A172 (cell line): ENCODE results near the gene TDRD3. TPM values are rescaled to one million over a fixed set of nuclear protein-coding genes. Genes with fewer than 3 reads are reported as not detected.
"Not testable (repeated sequence)": the region's sequence is repeated elsewhere in the genome, so short reads cannot be mapped to it uniquely, and the experiment has no call there.

Experiments
- DNase-seq: peaks from one replicate; pipeline ENCODE4 v3.0.0-alpha.2; 2015; ENCODE audit warnings: low spot score
- total RNA-seq: library from RNA; depleted of rRNA; stranded (reverse); fragments of >200 nt; shearing (Covaris generic); gene quantifications from 2 replicates; pipeline ENCODE4 v1.2.3, GENCODE V29; 2014; rRNA removed

The TDRD3 gene
- total RNA-seq, result 10.7 and 15.5 TPM in 2 replicates

DNA sequence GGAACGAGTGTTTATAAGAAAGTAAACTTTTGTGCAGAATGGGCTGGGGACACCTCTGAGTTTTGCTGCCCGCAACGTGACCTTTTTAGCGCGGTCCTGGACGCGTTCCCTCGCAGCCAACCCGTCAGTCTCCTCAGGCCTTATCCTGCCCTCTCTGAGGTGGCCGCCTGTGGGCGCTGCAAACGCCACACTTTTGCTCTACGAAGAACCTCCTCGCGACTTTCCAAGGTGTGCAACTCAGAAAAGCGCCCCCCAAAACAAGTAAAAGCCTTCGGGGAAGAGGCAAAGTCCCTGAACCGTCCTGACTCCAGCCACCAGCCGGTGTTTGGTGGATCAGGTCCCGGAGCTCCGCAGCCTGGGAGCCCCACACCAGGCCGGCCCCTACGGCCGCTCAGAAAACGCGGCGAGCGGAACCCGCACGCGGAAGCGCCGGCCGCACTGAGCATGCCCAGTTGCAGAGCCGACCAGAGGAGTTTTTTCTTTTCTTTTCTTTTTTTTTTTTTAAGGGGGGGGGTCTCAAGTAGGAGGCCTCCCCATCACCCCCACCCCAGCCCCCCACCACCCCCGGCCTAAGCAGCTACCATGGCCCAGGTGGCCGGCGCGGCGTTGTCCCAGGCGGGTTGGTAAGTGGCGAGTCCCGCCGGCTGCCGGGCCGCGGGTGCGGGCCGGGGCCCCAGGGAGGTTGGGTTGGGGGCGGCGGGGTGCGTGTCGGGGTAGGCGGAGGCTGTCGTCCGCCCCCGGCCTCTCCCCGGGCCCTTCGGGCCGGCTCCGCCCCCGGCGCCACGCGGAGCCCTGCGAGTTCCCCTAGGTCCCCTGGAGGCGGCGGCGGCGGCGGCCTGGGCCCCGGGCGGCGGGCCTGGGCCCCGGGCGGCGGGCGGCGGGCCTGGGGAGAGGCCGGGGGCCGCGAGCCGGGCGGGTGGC, at the start of gene TDRD3:
TDRD3 (plus strand) TSS at position 438 of the 921 bp plus-strand sequence; CDS start at position 583, 145 bp downstream.
- DNase-seq, result peak; percentile 64

DNA sequence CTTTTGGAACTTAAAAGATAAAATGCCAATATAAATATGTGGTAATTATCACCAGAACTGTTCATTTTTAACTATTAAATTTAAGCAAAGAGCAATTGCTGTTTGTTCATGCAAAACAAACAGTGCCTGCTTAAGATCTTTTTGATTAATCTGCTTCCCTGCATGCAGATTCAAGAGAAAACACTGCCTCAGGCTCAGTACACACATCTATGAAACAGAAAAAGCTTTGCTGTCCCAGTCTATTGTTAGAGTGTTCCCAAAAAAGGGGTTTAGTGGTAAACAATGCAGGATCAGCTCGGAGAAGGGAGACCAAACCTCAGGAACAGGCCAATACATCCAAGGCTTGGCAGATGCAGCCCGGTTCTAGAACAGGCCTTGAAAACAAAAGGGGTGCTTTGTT, 49.3 kb upstream of the TDRD3 start:
- no peak for DNase-seq

DNA sequence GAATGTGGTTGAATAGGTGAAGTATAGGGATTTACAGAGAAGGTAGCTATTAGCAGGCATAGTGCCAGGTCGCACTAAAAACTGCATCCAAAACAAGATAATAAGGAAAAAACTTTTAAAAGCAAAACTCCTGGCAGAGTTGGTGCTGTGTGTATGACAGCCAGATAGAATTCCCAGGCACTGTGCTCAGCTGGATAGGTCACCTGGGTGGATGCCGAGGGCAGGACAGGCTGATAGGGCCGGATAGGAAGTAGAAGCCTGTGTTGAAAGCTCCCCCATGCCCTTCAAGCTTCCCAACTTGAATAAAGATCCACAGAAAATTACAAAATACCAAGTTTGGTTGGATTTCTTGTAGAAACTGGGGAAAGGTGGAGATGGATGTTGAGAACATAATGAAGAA, 48.9 kb upstream of the TDRD3 start:
- DNase-seq, result no peak

DNA sequence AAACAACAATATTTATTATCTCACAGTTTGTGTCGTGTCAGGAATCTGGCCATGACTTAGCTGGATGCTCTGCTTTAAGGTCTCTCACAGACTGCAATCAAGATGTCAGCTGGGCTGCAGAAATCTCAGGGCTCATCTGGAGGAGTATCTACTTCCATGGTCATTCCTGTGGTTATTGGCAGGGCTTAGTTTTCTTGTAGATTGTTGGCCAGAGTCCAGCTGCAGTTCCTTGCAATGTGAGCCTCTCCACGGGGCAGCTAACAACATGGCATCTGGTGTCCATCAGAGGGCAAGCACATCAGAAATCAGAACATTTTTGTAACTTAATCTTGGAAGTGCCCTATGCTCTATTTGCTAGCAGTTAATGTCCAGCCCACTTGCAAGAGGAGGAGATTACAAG, 45.7 kb upstream of the TDRD3 start:
- peak; percentile 44 for DNase-seq

DNA sequence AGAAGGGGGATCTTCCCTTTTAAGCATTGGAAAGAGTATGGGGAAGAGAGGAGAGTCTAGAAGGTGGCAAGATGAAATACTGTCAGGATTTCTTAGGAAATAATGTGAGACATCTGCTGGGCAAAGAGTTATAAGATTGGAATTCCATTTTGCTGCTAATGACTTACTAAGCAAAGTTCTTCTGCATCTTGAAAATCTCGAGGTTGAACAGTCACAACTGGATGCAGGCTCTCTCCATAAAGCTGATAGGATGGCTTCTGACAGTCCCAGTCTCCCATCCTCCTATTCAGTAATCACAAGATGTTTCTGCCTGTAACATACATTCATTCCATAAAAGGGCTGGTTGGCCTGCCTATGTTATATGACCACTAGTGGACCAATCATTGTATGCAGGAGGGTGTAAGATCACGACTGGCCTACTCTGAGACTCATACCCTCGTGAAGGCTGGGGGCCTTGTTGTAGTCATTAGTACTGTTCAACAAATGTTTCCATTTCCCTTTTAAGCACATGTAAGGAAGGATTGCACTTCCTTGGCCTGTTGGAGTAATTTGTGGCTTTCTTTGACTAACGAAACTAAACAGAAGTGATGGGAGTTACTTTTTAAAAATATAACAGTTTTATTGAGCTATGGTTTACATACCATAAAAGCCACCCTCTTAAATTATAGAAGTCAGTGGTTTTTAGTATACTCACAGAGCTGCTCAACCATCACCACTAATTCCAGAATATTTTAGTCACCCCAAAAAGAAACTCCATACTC, 45.0 kb upstream of the TDRD3 start:
- DNase-seq, result no peak

DNA sequence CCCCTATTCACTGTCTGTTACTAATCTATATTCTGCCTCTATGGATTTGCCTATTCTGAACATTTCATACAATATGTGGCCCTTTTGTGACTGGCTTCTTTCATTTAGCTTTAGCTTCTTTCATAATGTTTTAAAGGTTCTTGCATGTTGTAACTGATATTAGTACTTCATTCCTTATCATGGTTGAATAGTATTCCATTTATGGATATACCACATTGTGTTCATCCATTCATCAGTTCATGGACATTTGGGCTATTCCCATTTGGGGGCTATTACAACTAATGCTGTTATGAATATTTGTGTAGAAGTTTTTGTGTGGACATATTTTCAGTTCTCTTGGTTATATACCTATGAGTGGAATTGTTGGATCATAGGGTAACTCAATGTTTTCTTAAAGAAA, 44.4 kb upstream of the TDRD3 start:
- no peak for DNase-seq

DNA sequence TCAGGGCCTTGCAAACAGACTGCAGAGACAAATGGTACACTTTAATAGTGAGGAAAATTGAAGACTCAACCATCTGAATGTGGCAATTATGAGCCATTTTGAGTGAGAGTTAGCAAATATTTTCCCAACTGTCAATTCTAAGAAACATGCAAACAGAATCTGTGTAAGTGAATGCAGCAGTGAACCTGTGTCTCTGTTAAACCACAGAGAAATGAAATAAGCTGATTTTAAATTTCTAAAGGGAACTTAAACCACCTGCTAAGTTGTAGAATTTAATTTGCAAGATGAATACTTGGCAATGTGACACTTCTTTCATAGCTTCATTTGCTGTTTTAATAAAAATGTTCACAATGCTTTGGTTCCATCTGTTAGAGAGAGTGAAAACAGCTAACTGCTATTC, 42.0 kb upstream of the TDRD3 start:
- no peak for DNase-seq

DNA sequence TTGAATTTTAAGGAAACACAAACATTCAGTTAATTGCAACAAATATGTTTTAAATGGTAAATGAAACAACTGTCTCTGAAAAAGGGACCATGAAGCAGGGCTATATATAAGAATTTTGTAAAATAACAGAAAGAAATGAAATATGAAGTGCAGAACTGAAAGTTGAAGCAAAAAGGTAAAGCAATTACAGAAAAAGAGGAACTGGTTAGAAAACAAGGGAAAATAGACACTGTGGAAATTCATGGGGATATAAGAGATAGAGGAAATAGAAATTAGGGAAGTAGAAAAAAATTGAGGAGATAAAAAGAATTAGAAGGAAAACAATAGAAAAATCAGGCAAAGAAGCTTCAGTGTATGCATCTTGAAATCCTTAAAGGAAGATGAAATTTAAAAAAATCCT, 40.0 kb upstream of the TDRD3 start:
- DNase-seq, result no peak

DNA sequence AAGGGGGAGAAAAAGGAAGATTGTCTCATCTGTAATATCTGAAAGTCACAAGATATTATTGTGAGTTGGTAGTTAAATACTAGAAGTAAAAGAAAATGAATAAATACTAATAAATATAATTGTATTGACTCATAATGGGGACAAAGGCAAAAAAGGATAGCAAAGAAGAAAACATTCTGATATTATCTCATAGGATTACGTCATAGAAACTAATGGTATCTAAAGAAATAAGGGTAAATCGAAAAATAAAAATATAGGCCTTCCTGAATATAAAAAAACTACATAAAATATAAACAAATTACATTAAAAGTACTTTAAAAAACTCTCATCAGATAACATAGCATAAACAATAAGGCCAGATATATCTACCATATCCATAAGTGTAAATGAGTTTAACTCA, 38.6 kb upstream of the TDRD3 start:
- no peak for DNase-seq

DNA sequence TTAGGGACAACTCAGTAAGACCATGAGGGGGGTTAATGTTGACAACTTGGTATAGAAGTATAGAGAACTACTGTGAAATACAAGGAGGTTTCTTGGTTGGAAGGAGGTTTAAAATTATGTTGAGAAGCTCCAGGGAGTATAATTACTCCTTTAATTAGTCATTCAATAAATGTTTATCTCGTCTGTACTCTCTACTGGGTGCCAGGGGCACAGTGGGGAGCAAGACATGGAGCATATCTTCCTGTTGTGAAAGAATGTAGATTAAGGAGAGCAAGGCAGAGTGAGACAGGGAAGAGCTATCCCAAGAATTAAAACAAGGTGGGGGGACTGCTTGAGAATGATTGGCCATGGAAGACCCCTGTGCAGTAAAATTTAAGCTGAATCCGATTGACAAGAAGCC, 33.7 kb upstream of the TDRD3 start:
- DNase-seq, result no peak

DNA sequence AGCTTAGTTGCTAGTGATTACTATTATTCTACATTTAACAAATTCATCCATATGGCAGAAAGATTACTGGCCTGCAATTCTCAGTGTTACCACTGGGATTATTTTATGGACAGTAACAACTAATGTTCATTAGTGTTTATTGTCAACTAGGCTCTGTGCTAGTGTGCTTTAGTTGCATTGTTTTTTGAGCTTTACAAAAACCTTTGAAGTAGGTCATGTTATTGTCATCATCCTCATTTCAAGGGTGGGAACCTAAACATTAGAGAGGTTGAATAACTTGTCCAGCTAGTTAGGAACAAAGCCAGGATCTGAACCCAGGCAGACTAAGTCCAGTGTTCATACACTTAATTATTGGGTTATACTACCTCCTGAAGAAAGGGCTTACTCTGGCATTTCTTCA, 27.8 kb upstream of the TDRD3 start:
- DNase-seq, result no peak

DNA sequence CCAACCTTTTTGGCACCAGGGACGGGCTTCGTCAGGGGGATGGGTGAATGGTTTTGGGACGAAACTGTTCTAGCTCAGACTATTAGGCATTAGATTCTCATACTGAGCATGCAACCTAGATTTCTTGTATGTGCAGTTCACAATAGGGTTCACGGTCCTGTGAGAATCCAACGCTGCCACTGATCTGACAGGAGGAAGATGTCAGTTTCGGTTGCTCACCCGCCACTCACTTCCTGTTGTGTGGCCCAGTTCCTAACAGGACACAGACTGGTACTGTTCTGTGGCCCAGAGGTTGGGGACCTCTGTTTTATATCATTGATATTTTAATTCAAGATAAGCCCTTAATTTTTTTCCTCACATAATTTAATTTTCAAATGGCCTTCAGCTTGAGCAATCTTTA, 26.7 kb upstream of the TDRD3 start:
- DNase-seq, result no peak

DNA sequence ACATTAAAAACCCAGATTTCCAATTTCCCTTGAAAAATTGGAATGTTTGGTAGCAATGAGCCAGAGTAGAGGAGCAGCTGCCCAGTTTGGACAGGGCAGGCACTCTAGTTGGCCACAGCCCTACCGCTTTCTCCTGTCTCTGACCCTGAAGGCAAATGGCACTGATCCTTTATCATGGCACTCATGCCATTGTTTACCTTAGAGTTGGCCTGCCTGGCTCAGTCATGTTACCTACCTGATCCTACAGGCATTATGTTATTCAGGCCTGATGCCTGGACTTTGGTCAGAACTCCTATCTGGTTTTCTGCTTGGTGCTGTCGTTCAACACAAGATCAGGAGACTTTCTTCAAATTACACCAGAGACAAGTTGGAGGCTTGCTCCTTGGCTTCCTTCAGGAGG, 24.9 kb upstream of the TDRD3 start:
- no peak for DNase-seq

DNA sequence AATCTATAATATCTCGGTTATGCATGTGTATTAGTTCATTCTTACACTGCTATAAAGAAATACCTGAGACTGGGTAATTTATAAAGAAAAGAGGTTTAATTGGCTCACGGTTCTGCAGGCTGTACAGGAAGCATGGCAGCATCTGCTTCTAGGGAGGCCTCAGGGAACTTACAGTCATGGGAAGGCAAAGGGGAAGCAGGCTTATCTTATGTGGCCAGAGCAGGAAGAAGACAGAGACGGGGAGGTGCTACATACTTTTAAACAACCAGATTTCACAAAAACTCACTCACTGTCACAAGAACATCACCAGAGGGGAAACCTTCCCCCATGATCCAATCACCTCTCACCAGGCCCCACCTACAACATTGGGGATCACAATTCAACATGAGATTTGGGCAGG, 17.7 kb upstream of the TDRD3 start:
- DNase-seq, result not testable (repeated sequence)

DNA sequence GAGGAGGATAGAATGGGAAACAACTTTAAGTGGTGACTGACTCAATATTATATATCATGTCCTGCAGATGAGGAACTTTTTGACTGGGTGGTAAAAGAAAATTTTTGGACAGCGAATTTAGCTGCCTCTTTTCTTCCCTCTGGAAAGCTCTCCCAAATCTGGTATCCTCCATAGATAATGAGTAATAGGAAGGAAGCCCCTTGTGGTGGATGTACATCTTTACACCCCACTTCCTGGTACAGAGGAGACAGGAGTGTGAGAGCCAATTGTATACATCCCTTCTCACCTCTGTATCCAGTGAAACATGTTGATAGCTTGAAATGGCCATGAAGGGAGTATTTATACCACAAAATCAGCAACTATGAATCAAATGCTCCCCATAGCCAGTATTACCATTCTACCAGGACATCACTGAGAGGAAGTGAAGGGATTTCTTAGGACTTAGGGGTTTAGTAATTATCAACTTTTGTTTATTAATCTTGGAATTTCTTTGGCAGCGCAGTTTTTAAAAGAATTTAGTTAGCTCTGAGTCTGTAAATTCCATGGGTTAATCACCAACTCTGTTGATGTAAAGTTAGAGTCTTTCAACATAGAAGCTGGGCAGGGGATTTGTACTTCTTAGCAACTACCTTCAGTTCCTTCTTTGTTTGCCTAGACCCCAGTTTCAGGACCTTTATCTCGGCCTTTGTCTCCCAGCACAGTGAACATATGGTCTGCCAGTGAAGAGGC, 17.0 kb upstream of the TDRD3 start:
- no peak for DNase-seq

DNA sequence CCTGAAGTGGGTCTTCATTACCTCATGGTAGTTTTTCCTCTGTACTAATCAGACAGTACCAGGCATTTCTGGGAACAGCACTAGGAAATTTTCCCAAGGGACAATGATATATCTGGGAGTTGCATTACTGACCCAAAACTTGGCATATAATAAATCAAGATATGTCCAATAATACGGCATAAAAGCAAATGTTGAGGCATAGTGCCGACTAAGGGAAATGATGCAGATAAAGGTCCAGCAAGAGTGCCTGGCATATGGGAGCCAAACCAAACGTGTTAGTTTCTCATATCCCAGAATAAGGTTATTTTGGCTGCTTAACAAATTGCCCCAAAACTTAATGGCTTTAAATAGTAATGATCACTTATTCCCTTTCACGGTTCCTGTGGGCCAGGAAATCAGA, 12.1 kb upstream of the TDRD3 start:
- no peak for DNase-seq

DNA sequence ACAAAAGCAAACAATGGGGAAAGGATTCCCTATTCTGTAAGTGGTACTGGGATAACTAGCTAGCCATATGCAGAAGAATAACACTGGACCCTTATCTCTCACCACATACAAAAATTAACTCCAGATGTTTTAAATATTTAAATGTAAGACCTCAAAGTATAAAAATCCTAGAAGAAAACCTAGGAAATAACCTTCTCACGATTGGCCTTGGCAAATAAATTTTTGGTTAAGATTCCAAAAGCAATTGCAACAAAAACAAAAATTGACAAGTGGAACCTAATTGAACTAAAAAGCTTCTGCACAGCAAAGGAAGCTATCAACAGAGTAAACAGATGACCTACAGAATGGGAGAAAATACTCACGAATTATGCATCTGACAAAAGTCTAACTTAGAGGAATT, 10.8 kb upstream of the TDRD3 start:
- no peak for DNase-seq

DNA sequence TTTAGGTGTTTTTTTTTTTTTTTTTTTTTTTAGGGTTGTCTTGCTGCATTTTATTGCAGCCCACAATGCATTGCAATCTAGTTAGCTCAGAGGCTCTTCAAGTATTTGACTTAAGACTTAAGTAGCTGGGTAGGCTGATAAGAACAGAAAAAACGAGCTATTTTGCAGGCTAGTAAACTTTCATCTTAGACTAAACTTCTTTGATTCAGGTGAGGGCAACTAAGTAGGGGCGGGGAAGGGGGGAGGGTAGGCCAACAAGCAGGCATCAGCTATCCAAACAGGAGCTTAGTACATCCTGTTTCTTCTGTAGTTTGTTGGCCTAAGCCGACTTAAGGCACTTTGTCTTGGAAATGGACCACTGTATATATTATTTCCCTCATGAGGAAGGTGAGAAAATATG, 4.9 kb upstream of the TDRD3 start:
- no peak for DNase-seq

DNA sequence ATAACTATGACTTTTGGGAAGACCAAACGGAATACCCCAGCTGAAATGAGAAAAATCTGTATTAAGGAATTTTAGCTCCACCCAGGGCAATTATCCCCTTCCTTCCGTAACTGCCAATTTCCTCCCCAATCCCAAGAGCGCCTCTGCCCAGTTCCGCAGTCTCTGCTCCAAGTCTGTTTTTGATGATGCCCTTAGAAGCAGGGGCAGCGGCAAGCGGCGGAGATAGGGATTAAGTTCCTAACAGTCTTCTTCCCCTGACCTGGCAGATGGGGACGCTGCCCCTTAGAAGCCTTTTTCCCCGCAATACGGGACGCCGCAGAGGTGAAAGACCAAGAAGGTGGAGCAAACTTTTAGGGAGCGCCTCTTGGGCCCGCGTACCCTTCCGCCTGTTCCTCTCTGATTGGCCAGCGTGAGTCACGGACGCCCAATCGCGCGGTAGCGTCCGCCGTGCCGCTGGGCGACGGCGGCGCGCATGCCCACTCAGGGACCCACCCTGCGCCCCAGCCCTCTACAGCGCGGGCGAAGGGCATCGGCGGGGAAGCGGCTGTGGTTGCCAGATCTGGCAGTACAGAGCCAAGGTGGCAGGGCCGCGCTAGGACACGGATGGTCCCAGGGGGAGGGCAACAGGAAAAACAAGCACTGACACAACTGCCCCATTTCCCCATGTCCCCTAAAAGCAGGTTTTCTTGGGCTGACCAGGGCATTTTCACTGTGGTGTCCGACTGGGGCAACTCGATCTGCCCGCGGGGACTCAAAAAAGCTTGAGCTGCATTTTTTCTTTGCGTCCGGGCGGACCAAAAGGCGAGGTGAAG, 843 bp upstream of the TDRD3 start:
- DNase-seq, result peak; percentile 84

DNA sequence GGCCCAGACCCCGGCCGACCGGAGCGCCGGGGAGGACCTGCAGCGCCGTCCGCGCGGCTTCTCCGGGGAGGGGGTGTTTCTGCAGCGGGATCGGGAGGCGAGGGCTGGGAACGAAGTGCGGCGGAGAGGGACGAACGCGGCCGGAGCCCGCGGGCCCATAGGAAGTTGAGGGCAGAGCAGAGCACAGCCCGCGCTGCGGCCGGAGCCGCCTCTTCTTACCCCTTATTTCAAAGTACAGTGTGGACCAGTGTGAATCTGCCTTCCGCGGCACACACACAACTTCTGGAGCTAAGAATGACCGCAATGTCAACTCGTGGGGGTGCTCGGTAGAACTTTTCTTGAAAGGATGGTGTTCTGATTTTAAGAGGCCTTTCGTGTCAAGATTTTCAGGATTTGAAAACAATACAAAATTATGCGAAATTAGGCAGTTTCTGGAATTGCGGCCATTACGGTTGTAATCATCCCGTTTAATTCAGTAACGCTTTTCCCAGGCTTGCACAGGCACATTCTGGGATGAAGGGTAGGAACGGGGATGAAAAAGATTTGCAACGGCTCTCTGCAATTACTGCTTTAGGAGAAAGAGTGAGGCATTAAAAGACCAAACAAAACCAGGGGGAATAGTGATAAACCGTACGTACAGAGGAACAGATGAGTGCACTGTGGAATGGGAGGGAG, 821 bp downstream of the TDRD3 start:
- peak; percentile 37 for DNase-seq

DNA sequence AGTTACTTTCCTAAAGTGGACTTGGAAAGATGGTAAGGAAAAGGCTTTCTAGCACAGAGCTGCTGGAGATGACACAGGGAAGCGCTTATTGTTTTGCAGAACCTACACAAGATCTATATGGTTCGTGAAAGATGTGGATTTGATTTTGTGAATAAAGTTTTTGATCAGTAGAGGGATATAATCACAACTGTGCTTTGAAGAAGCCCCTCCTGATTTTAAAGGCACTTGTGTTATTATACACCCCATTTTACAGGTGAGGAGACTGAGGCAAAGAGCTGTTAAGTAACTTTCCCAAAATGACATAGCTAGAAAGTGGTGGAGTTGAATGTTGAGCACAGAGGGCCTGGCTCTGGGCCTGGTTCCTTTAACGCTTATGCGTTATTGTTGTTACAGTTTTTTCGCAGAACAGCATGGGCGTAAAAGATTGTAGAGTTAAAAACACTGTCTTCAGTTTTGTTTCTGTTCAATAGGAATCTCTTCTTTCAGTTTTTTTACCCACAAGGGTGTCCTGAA, 1.4 kb downstream of the TDRD3 start:
- no peak for DNase-seq
